ENCODE results near the gene RAB30. TPM values are rescaled to one million over a fixed set of nuclear protein-coding genes. Genes with fewer than 3 reads are reported as not detected.
A peak's percentile ranks its signal among the peaks of the same experiment; 100 is the strongest.

The RAB30 gene
- total RNA-seq, 1 donor from 2014 or later: 10.3 TPM

- peak overlapping the region; percentile 5 for H3K27ac Mint-ChIP-seq
- H3K9me3 Mint-ChIP-seq: no peaks in the 10 kb centered on the region
- DNase-seq (ENCODE audit: low spot score in 2 of 2, unreplicated experiment in 2 of 2): no peak
- no peak for TF ChIP-seq CTCF (IDR thresholded peaks at IDR 0.05; ENCODE audit: unreplicated experiment)
- H3K27me3 Mint-ChIP-seq (ENCODE audit: low read depth): no peaks in the 10 kb centered on the region
- no peaks in the 10 kb centered on the region for H3K36me3 Mint-ChIP-seq
- peaks cover 6% of the 10 kb centered on the region for H3K4me1 Mint-ChIP-seq
- no peak overlapping the region for H3K4me3 Mint-ChIP-seq
These were observed 8.5 kb downstream of the RAB30 start for GRCh38 chr11:83063073-83063754.

GRCh38 chr11:83061883-83062282, 9.8 kb downstream of the RAB30 start:
- H3K4me1 Mint-ChIP-seq: peaks cover 6% of the 10 kb centered on the region
- H3K9me3 Mint-ChIP-seq: no peaks in the 10 kb centered on the region
- no peak for TF ChIP-seq CTCF (IDR thresholded peaks at IDR 0.05; ENCODE audit: unreplicated experiment)
- H3K36me3 Mint-ChIP-seq: no peaks in the 10 kb centered on the region
- DNase-seq (ENCODE audit: low spot score in 2 of 2, unreplicated experiment in 2 of 2): no peak
- no peak overlapping the region for H3K27ac Mint-ChIP-seq
- no peaks in the 10 kb centered on the region for H3K27me3 Mint-ChIP-seq (ENCODE audit: low read depth)
- H3K4me3 Mint-ChIP-seq: no peak overlapping the region

- Mint-ChIP-seq H3K9me3 (no peaks in the 10 kb centered on the region), H3K36me3 (no peaks in the 10 kb centered on the region), H3K4me3 (no peak overlapping the region), H3K27me3 (ENCODE audit: low read depth) (no peaks in the 10 kb centered on the region), H3K27ac (no peak overlapping the region), H3K4me1 (peaks cover 6% of the 10 kb centered on the region)
- TF ChIP-seq CTCF (IDR thresholded peaks at IDR 0.05; ENCODE audit: unreplicated experiment): no peak
- no peak for DNase-seq (ENCODE audit: low spot score in 2 of 2, unreplicated experiment in 2 of 2)
These were observed 10.7 kb downstream of the RAB30 start for GRCh38 chr11:83060965-83061364.

GRCh38 chr11:83057721-83058120, 14.0 kb downstream of the RAB30 start:
- H3K4me3 Mint-ChIP-seq: no peak overlapping the region
- no peaks in the 10 kb centered on the region for H3K27me3 Mint-ChIP-seq (ENCODE audit: low read depth)
- H3K9me3 Mint-ChIP-seq: no peaks in the 10 kb centered on the region
- no peak for DNase-seq (ENCODE audit: low spot score in 2 of 2, unreplicated experiment in 2 of 2)
- no peaks in the 10 kb centered on the region for H3K36me3 Mint-ChIP-seq
- H3K4me1 Mint-ChIP-seq: no peaks in the 10 kb centered on the region
- no peak overlapping the region for H3K27ac Mint-ChIP-seq
- no peak for TF ChIP-seq CTCF (IDR thresholded peaks at IDR 0.05; ENCODE audit: unreplicated experiment)

- DNase-seq (ENCODE audit: low spot score in 2 of 2, unreplicated experiment in 2 of 2): no peak
- no peak overlapping the region for H3K4me3 Mint-ChIP-seq
- no peaks in the 10 kb centered on the region for H3K27me3 Mint-ChIP-seq (ENCODE audit: low read depth)
- TF ChIP-seq CTCF (IDR thresholded peaks at IDR 0.05; ENCODE audit: unreplicated experiment): no peak
- H3K27ac Mint-ChIP-seq: no peak overlapping the region
- no peaks in the 10 kb centered on the region for H3K9me3 Mint-ChIP-seq
- no peaks in the 10 kb centered on the region for H3K36me3 Mint-ChIP-seq
- peaks cover 9% of the 10 kb centered on the region for H3K4me1 Mint-ChIP-seq
These were observed 15.1 kb downstream of the RAB30 start for GRCh38 chr11:83056611-83057010.
